ENCODE measurements around the gene LDLRAD2.

GRCh38 chr1:21865609-21865942 lies 53.5 kb downstream of the LDLRAD2 start:
- TF ChIP-seq CTCF (IDR thresholded peaks at IDR 0.05) (no peak), POLR2A (IDR thresholded peaks at IDR 0.05) (no peak)

Measured in Peyer's patch (tissue), 4 donors.